ENCODE data around the gene MOB3A.

Gene MOB3A

GRCh38 chr19:2053601-2054389 lies 42.3 kb downstream of the MOB3A start:
- no peak for ATAC-seq (replicated peaks; ENCODE audit: extremely low read depth, poor library complexity, severe bottlenecking)
- Mint-ChIP-seq H3K9me3 (no peaks in the 10 kb centered on the region), H3K27ac (ENCODE audit: low read depth) (peak overlapping the region; percentile 92), H3K4me1 (peaks cover 37% of the 10 kb centered on the region), H3K4me3 (no peak overlapping the region), H3K36me3 (ENCODE audit: insufficient read depth) (peaks cover 27% of the 10 kb centered on the region), H3K27me3 (no peaks in the 10 kb centered on the region)
- no peak for DNase-seq (ENCODE audit: low spot score in 2 of 2)

GRCh38 chr19:2051773-2052704 lies 44.1 kb downstream of the MOB3A start:
- Mint-ChIP-seq H3K36me3 (ENCODE audit: insufficient read depth) (peaks cover 38% of the 10 kb centered on the region), H3K9me3 (no peaks in the 10 kb centered on the region), H3K4me1 (peaks cover 39% of the 10 kb centered on the region), H3K27me3 (no peaks in the 10 kb centered on the region), H3K27ac (ENCODE audit: low read depth) (peak overlapping the region; percentile 92), H3K4me3 (peak overlapping the region; percentile 85)
- DNase-seq (ENCODE audit: low spot score in 2 of 2) (peak in 1 of 2 donors; percentile 61), ATAC-seq (replicated peaks; ENCODE audit: extremely low read depth, poor library complexity, severe bottlenecking) (peak; percentile 46)

- Mint-ChIP-seq H3K4me3 (peak within 1 kb of the TSS; percentile 85), H3K27ac (ENCODE audit: low read depth) (peak within 1 kb of the TSS; percentile 92), H3K4me1 (peaks cover 43% of the 10 kb centered on the region), H3K9me3 (no peaks in the 10 kb centered on the region), H3K36me3 (ENCODE audit: insufficient read depth) (peaks cover 40% of the 10 kb centered on the region), H3K27me3 (no peaks in the 10 kb centered on the region)
- DNase-seq (ENCODE audit: low spot score in 2 of 2) (peak; percentile 90 to 97), ATAC-seq (replicated peaks; ENCODE audit: extremely low read depth, poor library complexity, severe bottlenecking) (peak; percentile 71)
Observed at GRCh38 chr19:2050991-2051772, 44.9 kb downstream of the MOB3A start, which contains the start of gene MKNK2. MKNK2 (minus strand) TSS chr19:2051244; CDS start chr19:2050851, 393 bp downstream.

DNA sequence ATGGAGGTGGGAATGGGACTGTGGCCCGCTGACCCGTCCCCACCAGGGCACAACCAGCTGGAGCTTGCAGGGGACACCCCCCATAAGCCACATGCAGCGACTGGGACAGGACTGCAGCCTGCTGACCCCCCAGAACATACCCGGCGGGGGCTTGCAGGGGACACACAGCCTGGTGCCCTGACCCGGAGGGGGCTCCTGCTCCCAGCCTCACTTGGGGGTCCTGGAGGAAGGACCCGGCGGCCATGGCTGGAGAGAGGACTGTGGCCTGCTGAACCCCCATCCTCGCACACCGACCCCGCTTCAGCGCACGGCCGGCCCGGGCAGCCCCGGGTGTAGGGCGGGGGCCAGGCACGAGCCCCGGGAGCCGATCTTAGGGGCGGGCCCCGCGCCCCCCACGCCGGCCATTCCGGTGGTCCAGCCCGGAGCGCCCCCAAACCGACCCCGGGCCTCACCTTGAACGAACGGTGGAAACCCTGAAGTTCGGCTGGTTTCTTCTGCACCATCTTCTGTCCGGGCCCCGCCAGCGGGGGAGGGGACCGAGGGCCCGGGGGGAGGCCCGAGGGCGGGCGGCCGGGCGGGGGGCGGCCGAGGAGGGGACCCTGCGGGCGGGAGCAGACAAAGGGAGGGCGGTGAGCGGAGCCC lies 45.7 kb downstream of the MOB3A start:
- Mint-ChIP-seq H3K9me3 (no peaks in the 10 kb centered on the region), H3K36me3 (ENCODE audit: insufficient read depth) (peaks cover 41% of the 10 kb centered on the region), H3K27ac (ENCODE audit: low read depth) (peak overlapping the region; percentile 92), H3K27me3 (no peaks in the 10 kb centered on the region), H3K4me3 (peak overlapping the region; percentile 85), H3K4me1 (peaks cover 40% of the 10 kb centered on the region)
- no peak for DNase-seq (ENCODE audit: low spot score in 2 of 2)
- ATAC-seq (replicated peaks; ENCODE audit: extremely low read depth, poor library complexity, severe bottlenecking) = peak; percentile 2

GRCh38 chr19:2049741-2050348 lies 46.3 kb downstream of the MOB3A start:
- Mint-ChIP-seq H3K27ac (ENCODE audit: low read depth) (peak overlapping the region; percentile 73), H3K4me1 (peaks cover 38% of the 10 kb centered on the region), H3K9me3 (no peaks in the 10 kb centered on the region), H3K27me3 (no peaks in the 10 kb centered on the region), H3K4me3 (peak overlapping the region; percentile 85), H3K36me3 (ENCODE audit: insufficient read depth) (peaks cover 45% of the 10 kb centered on the region)
- no peak for ATAC-seq (replicated peaks; ENCODE audit: extremely low read depth, poor library complexity, severe bottlenecking)
- peak in 1 of 2 donors; percentile 49 for DNase-seq (ENCODE audit: low spot score in 2 of 2)

DNA sequence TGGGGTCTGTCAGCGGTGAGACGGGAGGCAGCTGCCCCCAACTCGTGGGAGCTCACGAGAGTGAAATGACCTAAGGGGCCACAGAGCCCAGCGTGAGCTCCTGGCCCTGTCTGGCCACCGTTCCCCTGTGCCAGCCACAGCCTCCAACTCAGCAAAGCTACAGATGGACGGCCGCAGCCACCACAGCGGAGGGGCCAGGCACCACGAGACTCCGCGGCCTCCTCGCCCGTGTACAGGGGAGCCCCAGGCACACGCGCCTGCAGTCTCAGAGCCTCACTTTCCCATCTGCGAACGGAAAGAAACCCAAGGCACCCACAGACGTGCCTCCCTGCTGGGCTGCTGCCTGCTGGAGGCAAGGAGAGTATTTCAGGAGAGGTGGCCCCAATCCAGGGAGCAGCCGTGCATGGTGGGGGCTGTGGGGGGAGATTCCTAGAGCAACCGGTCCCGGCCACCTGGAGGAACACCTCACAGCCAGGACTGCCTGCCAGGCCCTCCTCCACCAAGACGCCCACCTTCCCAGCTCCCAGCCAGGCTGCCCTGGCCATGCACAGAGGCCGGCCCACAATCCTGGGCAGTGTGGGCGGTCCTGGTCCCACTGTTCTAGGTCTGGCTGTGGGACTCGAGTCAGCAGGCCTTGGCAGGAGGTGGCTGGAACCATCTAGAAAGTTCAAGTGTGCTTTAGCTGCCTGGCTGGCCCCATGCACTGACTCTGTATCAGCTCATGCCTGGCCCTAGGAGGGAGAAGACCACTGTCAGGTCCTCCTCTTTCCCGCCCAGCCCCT lies 47.0 kb downstream of the MOB3A start:
- H3K27me3 Mint-ChIP-seq = no peaks in the 10 kb centered on the region
- H3K27ac Mint-ChIP-seq (ENCODE audit: low read depth) = peak overlapping the region; percentile 73
- H3K4me3 Mint-ChIP-seq = peak overlapping the region; percentile 85
- H3K9me3 Mint-ChIP-seq = no peaks in the 10 kb centered on the region
- ATAC-seq (replicated peaks; ENCODE audit: extremely low read depth, poor library complexity, severe bottlenecking) (no peak), DNase-seq (ENCODE audit: low spot score in 2 of 2) (no peak)
- H3K4me1 Mint-ChIP-seq = peaks cover 41% of the 10 kb centered on the region
- peaks cover 51% of the 10 kb centered on the region for H3K36me3 Mint-ChIP-seq (ENCODE audit: insufficient read depth)

DNA sequence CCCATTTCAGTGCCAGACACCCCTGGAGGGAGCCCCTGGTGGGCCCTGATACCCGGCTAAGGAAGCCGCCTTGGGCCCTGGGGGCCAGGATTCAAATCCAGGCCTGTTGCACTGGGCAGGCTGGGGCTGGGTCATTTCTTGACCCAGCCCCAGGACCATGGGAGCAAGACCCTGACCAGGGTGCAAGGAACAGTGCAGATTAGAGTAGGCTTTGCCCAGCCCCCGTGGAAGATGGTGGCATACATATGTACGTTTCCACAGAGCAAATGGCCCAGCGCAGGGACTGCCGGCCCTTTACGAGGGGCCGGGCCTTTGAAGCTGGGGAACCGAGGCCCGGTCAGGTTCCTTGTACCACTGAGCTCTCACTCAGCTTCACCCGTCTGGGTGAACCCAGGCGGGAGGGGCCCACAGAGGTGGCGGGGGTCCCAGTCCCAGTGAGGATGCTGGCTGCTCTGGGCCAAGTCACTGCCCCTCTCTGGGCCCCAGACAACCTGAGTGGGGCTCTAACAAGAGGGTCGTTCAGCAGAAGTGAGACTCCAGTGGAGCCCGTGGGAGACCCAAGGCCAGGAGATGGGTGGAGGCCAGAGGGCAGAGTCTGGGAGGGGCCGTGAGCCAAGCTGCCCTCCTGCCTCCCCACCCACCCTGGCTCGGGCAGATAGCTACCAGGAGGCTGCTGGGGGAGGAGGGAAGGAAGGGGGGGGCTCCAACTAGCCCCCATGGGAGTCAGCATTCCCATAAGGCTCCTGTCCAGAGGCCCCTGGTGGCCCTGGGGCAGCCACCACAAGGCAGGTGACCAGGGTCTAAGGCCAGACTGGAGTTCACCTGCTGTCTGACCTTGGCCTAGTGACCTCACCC lies 47.8 kb downstream of the MOB3A start:
- DNase-seq (ENCODE audit: low spot score in 2 of 2) = no peak
- Mint-ChIP-seq H3K27me3 (no peaks in the 10 kb centered on the region), H3K27ac (ENCODE audit: low read depth) (peak overlapping the region; percentile 73), H3K9me3 (no peaks in the 10 kb centered on the region), H3K36me3 (ENCODE audit: insufficient read depth) (peaks cover 58% of the 10 kb centered on the region), H3K4me3 (peak overlapping the region; percentile 85), H3K4me1 (peaks cover 47% of the 10 kb centered on the region)
- no peak for ATAC-seq (replicated peaks; ENCODE audit: extremely low read depth, poor library complexity, severe bottlenecking)

DNA sequence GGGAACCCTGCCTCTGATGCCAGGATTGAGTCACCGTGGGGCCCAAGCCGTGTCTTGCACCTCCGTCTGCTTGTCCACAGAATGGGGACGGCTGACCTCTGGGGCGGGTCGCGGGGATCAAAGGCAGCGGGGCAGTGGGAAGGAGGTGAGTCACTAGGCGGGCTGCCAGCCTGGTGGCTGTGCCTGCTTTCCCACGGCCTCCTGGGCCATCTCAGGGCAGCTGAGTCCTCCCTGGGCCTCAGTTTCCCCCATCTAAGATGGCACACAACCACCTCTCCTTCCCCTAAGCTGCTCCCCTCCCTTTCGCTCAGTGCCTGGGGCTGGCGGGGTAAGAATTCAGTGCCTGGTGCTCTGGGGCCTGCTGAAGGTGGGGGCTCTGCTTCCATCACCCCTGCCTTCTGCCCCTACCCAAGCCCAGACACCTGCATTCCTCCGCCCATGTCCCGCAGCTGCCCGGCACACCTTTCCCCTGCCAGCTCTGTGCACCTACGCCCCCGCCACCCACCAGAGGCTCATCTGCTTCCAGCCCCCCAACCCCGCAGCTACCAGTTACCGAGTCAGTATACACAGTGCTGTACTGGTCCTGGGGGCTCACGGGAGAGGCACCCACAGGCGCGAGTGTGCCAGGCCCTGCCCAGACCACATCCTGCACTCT lies 48.5 kb downstream of the MOB3A start:
- ATAC-seq (replicated peaks; ENCODE audit: extremely low read depth, poor library complexity, severe bottlenecking) (no peak), DNase-seq (ENCODE audit: low spot score in 2 of 2) (no peak)
- Mint-ChIP-seq H3K27ac (ENCODE audit: low read depth) (peak overlapping the region; percentile 73), H3K36me3 (ENCODE audit: insufficient read depth) (peaks cover 64% of the 10 kb centered on the region), H3K27me3 (no peaks in the 10 kb centered on the region), H3K4me3 (peak overlapping the region; percentile 85), H3K4me1 (peaks cover 49% of the 10 kb centered on the region), H3K9me3 (no peaks in the 10 kb centered on the region)

DNA sequence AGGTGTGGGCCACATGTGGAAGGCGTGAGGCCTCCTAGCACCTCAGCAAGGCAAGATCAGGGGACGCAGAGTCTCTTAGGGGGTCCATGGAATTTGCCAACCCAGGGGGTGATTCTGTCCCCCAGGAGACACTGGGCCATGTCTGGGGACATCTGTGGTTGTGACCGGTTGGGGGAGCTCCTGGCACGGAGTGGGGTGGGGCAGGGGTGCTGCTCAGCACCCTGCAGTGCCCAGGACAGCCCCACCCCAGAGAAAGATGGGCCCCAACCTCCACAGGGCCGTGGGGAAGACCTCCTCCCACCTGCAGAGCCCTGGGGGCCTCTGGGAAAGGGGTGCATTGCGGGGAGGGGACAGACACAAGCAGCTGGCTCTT lies 49.1 kb downstream of the MOB3A start:
- Mint-ChIP-seq H3K27me3 (no peaks in the 10 kb centered on the region), H3K9me3 (no peaks in the 10 kb centered on the region), H3K4me1 (peaks cover 43% of the 10 kb centered on the region), H3K27ac (ENCODE audit: low read depth) (no peak overlapping the region), H3K4me3 (peak overlapping the region; percentile 85), H3K36me3 (ENCODE audit: insufficient read depth) (peaks cover 67% of the 10 kb centered on the region)
- no peak for DNase-seq (ENCODE audit: low spot score in 2 of 2)
- no peak for ATAC-seq (replicated peaks; ENCODE audit: extremely low read depth, poor library complexity, severe bottlenecking)

All from central memory CD8-positive, alpha-beta T cell (primary cell).